NCI-H82 (cell line): ENCODE measurements around the gene ADO.
"Not testable (repeated sequence)": the region's sequence is repeated elsewhere in the genome, so short reads cannot be mapped to it uniquely, and the experiment has no call there.

Experiments
- DNase-seq: peaks from one replicate; lab custom pipeline; 2025; lab: John Stamatoyannopoulos, UW

The ADO gene

DNA sequence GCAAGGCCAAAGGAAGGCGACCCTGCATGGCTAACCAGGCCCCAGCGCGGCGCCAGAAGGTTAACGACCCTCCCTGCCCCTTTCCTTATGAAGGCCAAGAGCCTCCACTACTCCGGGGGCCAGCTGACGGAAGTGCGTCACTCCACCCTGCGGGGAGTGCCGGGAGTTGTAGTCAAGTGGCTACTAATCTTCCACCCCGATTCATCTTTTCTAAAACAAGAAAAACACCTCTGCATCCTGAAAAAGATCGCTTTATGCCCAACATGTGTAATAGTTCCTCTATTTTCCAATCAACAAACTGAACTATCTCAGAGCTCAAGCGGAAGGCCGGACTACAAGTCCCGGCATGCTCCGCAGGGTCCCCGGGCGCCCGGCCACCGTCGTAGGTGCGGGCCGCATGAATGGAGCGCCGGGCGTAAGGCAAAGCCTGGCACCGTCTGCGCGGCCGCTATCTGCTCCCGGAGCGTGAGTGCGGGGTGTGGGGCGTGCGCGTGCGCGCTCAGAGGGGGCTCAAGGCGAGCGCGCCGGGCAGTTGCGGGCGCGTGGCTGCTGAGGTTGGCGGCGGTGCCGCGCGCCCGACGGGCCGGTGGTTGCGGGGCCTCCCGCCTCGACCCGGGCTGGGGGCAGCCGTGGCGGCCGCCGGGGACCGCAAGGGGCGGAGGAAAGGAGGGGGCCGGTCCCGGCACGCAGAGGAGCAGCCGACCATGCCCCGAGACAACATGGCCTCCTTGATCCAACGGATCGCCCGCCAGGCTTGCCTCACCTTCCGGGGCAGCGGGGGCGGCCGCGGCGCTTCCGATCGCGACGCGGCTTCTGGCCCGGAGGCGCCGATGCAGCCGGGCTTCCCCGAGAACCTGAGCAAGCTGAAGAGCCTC is at the start of gene ADO:
Gene ADO (plus strand): TSS at position 365 of the 875 bp plus-strand sequence. CDS start 340 bp downstream, at position 705.
- DNase-seq: peak; percentile 90

DNA sequence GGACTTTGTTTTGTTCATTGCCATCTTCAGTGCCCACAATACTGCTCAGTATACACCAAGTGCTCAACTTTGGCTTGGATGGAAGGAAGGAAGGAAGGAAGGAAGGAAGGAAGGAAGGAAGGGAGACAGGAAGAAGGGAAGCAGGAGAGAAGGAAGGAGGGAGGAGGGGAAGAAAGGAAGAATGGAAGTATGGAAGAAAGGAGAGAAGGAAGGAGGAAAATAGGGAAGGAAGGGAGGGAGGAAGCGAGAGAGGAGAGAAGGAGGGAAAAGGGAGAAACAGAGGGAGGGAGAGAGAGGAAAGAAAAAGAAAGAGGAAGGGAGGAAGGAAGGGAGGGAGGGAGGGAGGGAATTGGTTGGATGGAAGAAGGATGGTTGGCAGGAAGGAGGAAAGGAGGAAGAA is 49.6 kb upstream of the ADO start:
- DNase-seq: no peak

DNA sequence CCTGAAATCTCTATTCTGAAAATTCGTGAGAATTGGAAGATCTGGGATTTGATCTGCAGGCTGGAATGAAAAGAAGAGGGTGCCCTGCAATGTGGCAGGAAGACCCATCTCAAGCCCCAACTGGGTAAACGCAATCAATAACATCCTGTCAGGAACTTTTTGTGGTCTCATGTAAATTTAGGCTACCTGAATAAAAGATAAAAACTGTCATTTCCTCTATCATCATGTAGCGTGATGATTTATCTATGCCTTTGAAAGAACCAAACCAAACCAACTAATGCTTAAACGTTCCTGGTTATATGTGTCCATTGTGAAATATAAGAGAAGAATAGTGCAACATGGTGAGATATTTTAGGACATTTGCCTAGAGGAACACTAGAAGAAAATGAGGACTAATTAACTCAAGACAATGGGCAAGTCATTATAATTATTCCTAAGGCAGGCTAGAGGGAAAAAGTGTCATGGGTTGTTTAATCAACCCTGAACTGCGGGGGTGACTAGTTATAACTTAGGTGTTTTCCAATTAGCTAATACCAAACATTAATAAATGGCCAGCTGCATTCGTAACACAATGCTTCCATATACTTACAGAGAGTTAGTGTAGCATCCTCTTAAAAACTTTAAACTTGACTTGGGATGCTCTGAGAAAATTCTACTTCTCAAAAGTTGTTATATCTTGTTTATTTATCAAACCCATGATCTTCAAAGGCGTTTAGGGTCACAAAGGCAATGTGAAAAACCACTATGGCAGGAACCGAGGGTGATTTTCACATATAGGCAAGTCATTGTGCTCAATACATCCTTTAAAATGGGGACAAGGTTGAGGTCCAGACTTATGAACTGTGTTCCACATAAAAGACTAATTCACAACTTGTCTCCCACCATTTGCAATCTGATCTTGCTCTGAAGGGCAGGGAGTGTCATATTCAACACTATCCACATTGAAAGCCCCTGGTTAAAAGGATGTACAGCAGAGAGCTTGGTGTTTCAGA is 48.6 kb upstream of the ADO start:
- DNase-seq: no peak

DNA sequence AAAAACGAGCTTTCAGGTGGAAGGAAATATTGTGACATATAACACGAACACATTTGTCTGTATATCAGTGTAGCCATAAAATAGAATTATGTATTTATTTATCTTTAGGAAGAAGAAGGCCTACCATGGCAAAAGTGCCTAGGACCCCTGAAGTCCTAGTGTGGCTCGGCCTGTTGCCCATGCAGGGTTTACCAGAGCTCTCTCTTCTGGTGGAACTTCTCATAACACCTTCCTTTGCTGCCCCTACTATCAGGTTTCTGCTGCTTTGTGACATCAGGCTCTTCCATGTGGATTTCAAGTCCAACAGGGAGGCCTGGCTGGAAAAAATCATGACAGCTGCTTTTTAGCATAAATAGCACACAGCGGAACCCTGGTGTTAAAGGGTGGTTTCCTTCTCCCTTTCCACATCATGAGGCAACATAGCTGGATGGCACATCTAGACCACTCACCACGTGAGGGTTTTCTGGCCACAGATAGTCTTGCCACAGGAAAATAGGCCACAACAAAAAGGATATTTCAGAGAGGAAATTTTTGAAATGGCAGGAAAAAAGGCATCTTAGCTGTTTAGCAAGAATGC is 44.8 kb upstream of the ADO start:
- DNase-seq: no peak

DNA sequence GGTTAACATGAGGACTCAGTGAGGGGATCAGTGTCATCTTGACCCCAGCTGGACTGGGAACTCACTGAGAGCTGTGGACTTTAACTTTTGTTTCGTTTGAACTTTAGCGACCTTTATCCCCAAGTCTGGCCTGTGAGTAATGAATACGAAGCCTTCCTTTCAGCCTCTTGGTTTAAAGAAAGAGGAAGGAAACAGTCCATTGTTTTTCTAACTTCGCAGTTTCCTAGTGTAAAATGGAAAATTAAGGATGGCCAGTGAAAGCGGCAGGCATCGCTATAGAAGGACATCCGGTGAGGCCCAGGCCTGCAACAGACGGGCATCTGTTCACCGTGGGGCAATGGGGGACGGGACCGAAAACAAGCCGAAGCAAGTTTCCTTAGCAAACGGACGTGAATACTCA is 44.1 kb upstream of the ADO start:
- no peak for DNase-seq

DNA sequence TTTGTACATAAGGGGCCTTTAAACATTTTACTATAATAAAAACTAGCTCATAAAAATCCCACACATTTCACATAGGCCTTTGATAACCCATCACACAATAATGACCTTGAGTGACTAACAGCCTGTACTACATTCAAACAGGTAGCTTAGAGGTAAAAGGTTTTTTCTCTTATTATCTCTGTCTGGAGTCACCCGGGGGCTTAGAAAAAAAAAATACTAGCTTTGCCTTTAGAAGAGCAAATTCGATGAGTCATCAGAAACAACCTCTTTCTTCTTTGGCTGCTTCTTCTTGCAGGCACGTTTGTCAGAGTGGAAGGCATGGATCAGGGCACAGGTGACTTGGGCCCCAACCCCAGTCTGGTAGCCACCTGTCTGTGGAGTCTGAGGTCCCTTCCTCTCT is 43.4 kb upstream of the ADO start:
- no peak for DNase-seq

DNA sequence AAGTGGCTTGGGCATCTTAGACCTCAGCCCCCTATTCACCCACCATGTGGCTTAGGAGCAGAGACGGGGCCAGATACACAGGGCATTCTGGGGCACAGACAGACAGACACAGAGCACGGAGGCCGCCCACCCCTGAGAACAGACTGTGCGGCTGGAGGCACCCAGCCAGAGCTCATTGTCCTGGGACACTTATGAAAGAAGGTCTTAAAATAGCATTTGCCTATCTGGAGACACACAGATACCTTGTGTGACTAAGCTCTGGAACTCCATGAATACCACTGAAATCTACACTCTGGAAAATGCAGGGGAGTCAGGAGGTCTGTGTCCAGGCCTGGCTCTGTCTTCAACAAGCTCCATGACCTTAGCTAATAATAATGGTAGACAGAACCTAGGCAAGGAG is 41.4 kb upstream of the ADO start:
- DNase-seq: no peak

DNA sequence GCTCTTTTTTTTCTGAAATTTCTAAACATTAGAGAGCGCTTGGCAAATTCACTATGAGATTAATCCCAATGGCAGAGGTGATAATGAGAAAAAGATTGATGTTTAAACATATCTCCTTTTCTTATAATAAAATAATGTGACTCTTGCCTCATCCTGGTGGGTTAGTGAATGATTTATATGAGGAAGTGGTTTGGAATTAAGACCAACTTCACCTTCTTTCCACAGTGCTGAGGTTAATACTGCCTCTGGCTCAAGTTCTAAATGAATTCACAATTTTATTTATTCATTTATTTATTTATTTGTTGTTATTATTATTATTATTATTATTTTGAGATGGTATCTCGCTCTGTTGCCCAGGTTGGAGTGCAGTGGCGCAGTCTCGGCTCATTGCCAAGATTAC is 40.5 kb upstream of the ADO start:
- DNase-seq: no peak

DNA sequence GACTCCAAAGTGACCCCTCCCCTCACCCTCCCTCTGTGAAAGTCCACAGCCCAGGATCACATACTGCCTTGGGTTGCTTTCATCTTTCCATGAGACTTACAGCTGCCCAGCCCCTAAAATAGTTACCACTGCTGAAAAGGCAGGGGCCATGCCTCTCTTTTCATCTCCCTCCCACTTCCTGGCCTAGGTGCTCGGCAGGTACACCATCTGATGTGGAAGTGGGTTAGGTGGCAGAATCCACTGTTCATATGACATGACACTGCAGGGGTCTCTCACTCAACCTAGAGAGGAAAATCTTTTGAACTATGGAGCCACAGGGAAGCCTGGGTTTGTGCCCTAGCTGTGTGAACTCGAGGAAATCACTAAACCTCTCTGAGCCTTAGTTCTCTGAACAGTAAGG is 38.8 kb upstream of the ADO start:
- no peak for DNase-seq

DNA sequence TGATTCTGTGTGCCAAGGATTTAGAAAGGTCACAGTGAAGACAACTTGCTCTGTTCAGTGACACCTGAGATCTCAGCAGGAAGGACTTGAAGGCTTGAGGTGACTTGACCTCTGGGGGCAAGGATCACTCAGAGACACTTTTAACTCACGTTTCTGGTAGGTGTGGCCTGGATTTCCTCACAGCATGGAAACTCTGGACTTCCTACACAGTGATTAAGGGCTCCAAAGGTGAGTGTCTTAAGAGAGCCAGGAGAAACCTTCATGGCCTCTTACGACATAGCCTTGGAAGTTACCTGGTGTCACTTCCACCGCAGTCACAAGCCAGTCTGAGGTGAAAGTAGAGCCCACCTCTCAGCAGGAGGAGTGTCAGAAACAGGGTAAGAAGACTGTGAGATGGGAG is 38.1 kb upstream of the ADO start:
- DNase-seq: no peak

DNA sequence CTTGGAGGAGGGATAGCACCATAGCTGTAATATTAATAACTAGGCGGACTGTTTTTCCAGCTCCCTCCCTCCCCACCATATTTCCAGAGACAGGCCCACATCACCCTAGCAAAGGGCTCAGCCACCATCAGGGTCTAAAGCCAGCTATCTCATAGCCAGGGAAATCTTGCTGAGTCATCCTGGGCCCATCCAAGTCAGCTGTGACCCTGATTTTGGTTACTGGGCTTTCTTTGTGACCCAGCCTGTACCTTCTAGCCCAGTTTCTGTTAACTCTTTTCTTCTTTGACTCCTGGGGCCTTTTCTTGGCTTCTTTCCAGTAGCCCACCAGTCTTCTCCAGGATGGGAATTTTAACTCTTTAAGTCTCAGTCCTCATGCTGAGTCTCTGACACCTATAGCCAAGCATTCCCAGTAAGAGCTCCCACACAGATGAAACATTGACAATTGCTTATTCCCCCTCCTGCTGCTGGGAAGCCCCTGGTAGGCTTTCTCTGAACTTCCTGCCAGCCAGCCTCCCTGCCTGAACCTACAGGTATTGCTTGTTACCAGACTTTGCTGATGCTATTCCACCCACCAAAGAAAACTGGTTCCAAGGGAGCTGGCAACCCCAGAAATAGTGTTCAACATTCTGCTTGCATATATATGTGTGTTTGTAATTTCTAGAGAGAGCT is 34.8 kb upstream of the ADO start:
- DNase-seq: peak; percentile 1

DNA sequence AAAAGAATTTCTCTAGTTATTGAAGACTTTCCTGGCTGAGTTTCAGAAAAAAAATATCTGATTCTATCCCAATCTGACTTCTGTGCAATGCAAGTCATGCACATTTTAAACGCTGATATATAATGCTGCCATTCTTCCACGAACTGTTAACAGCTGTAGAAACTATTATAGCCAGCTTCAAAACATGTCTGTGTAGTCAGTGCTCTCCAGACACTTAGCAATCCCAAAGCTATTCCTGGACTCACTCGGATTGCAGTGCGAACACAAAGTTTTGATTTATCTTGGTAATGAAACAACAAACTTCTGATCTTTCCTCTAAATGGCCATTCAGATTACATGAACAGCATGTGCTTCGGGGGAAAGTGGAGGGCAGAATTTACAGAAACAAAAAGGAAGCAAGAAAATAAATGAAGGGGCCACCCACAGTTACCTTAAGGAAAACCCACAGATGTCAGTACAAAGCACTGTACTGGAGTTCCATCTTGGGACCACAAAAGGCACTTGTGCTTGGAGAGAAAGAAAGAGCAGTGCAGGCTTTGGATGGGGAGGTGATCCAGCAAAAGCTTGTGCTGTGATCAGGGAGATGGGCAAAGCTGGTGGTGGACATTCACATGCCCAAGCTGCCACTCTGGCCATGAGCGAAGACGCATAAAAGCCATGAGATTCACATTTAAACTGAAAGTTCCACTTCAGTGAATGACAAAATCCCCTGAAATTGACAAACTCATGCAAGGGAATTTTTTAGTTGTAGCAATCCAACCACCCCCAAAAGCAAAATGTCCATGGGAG is 32.1 kb upstream of the ADO start:
- DNase-seq: no peak

DNA sequence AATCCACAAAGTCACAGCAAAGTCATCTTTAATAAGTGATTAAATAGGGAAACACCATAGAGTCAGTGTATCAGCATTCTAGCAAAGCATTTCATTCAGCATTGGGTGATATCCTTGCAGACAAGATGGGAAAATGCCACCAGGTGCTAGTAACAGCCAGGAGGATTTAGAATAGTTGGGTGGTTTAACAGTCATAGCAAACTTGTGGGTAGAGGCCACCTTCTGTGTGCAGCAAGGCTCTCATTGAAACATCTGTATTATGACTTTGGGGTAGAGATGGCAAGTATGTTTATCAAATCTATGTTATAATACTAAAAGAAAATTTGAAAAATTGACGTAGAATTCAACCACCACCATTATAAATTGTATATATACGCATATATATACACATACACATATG is 26.4 kb upstream of the ADO start:
- no peak for DNase-seq

DNA sequence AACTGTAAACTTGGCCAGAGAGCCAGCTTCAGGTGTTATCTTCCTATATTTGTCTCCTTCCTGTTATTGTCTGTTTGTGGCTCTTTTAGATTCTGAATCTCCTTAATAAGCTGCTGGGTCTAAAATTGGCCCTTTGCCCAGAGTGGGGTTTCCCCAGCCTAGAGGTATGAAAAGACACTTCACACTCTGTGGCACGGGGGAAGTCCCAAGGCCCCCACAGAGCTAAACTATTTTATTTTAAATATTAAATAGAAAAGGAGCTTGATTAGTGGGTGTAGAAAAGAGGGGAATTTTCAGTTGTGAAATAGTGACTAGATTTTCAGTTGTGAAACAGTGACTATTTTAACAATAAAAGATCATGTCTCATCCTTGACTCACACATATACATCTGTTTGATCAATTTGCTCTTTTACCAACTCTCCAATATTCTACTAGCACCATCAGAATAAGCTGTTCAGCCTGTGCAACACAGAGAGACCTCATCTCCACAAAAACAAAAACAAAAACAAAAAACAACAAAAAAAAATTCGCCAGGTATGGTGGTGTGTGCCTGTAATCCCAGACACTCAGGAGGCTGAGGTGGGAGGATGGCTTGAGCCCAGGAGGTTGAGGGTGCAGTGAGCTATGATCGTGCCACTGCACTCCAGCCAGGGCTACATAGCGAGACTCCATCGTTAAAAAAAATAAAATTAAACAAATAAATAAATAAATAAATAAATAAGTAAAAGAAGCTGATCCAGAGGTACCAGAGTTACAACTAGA is 24.9 kb upstream of the ADO start:
- no peak for DNase-seq

DNA sequence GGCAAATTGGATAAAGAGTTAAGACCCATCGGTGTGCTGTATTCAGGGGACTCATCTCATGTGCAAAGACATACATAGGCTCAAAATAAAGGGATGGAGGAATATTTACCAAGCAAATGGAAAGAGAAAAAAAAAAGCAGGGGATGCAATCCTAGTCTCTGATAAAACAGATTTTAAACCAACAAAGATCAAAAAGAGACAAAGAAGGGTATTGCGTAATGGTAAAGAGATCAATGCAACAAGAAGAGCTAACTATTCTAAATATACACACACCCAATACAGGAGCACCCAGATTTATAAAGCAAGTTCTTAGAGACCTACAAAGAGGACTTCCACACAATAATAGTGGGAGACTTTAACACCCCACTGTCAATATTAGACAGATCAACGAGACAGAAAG is 20.0 kb upstream of the ADO start:
- DNase-seq: peak; percentile 15

DNA sequence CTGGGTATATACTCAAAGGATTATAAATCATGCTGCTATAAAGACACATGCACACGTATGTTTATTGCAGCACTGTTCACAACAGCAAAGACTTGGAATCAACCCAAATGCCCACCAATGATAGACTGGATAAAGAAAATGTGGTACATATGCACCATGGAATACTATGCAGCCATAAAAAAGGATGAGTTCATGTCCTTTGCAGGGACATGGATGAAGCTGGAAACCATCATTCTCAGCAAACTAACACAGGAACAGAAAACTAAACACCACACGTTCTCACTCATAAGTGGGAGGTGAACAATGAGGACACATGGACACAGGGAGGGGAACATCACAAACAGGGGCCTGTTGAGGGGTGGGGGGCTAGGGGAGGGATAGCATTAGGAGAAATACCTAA is 16.2 kb upstream of the ADO start:
- DNase-seq: not testable (repeated sequence)

DNA sequence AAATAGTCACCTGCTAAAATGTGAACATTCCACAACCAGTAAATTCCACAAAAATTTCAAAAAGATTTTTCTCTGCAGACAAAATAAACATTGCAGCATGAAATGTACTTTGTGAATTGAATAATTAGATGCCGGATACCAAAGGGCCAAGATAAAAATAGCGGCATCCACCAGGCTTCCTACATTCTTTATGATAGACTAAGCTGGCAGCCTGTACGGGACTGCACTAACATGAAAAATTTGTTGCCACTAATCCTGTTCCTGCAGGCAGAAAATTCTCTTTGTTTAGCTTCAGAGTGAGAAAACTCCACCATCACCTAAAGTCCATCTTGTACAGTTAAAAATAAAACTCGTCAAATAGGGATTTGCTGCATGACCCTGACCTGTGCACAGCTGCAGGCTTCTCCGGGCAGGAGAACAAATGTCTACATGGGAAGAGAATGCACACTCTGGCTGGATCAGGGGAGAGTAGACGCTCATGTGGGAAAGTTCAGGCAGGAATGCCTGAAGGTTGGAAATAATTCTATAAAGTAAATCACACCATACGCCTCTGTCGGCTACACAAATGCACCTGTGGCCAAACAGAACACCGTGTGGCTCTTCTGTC is 15.6 kb upstream of the ADO start:
- no peak for DNase-seq

DNA sequence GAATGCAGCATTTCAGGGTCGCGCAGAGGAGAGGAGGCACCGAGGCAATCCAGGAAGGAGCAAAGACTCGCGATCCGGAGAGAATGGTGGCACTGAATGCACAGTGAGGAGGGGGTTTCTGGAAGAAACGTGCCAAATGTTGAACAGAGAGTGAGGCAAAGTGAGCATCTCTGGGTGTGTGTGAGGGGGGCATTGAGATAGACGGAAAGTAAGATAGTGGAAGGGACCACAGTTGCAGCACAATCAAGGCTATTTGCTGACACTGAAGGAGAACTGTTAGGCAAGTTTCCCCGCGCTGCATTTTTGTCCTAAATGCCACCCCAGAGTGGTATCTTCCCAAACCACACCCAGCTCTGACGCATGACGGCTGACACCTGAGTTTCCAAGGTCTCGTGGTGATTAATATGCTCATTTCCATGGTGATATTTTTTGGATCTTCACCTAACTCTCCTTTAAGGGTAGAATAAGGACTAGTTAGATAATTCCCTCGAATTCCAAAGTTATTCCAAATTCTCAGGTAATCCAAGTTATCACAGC is 14.4 kb upstream of the ADO start:
- DNase-seq: no peak

DNA sequence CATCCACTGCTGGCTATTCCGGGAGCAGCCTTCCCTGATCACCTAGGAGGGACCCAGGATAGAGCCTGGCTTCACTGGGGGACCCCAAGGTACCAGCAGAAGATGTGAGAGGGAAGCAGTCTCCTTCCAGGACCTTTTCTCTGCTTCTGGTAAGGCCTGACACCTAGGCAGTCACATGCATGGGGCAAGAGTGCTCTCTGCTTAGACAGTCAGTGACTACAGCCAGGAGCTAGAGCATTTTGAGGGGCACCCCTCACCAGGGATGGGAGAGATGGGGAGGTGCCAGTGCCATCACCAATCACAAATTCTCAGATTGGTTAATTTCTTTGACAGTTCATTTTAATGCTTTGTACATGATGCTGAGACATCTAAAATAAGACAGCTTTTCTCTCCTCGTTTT is 13.9 kb upstream of the ADO start:
- DNase-seq: no peak

DNA sequence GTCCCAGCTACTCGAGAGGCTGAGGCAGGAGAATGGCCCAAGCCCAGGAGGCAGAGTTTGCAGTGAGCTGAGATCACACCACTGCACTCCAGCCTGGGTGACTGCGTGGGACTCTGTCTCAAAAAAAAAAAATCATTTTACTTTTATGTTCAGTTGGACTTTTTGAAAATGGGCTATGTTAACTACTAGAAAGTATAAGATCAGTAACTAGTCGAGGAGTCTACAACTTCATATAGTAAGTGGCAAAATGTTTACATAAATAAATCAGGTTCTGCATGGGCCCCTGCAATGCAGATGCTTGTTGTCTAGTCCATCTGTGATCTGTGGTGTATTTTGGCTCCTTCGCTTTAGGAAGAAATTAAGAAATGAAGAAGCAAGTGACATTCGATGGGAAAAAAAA is 12.3 kb upstream of the ADO start:
- DNase-seq: no peak
